ENCODE measurements around the gene RALGPS2. TPM values are rescaled to one million over a fixed set of nuclear protein-coding genes. Genes with fewer than 3 reads are reported as not detected.

Gene RALGPS2
- total RNA-seq, 2 donors from 2014 or later: 2.8 to 3.4 TPM

- no peak for DNase-seq (ENCODE audit: low spot score in 2 of 2)
- no peak for ATAC-seq
- peaks cover 0 to 16% of the 10 kb centered on the region in 2 donors for H3K36me3 Mint-ChIP-seq
- no peaks in the 10 kb centered on the region for H3K9me3 Mint-ChIP-seq
- no peak overlapping the region for H3K27ac Mint-ChIP-seq
Measured at GRCh38 chr1:178916448-178917174, 191.6 kb downstream of the RALGPS2 start.

GRCh38 chr1:178918308-178918707 lies 193.3 kb downstream of the RALGPS2 start:
- no peaks in the 10 kb centered on the region for H3K9me3 Mint-ChIP-seq
- H3K36me3 Mint-ChIP-seq: peaks cover 0 to 18% of the 10 kb centered on the region in 2 donors
- H3K27ac Mint-ChIP-seq: no peak overlapping the region
- DNase-seq (ENCODE audit: low spot score in 2 of 2): no peak
- ATAC-seq: no peak

- no peak for DNase-seq (ENCODE audit: low spot score in 2 of 2)
- Mint-ChIP-seq H3K27ac (no peak overlapping the region), H3K9me3 (no peaks in the 10 kb centered on the region), H3K36me3 (peaks cover 0 to 21% of the 10 kb centered on the region in 2 donors)
- no peak for ATAC-seq
Measured at GRCh38 chr1:178918955-178919354, 193.9 kb downstream of the RALGPS2 start.

GRCh38 chr1:178919581-178919980 lies 194.5 kb downstream of the RALGPS2 start:
- Mint-ChIP-seq H3K9me3 (peaks cover 0 to 5% of the 10 kb centered on the region in 2 donors), H3K27ac (no peak overlapping the region), H3K36me3 (peaks cover 5 to 18% of the 10 kb centered on the region in 2 donors)
- DNase-seq (ENCODE audit: low spot score in 2 of 2) (no peak), ATAC-seq (no peak)

GRCh38 chr1:178921499-178921898 lies 196.5 kb downstream of the RALGPS2 start:
- no peak for DNase-seq (ENCODE audit: low spot score in 2 of 2)
- Mint-ChIP-seq H3K9me3 (peaks cover 0 to 5% of the 10 kb centered on the region in 2 donors), H3K36me3 (peaks cover 5 to 11% of the 10 kb centered on the region in 2 donors), H3K27ac (no peak overlapping the region)
- ATAC-seq: no peak

- no peak for ATAC-seq
- Mint-ChIP-seq H3K9me3 (peaks cover 0 to 5% of the 10 kb centered on the region in 2 donors), H3K36me3 (peaks cover 5 to 6% of the 10 kb centered on the region in 2 donors)
Measured at GRCh38 chr1:178923512-178923911, 198.5 kb downstream of the RALGPS2 start.

GRCh38 chr1:178926046-178926445 lies 201.0 kb downstream of the RALGPS2 start:
- Mint-ChIP-seq H3K36me3 (peaks cover 5 to 6% of the 10 kb centered on the region in 2 donors), H3K9me3 (peaks cover 0 to 5% of the 10 kb centered on the region in 2 donors), H3K27ac (no peak overlapping the region)
- ATAC-seq (no peak), DNase-seq (ENCODE audit: low spot score in 2 of 2) (no peak)

More at GRCh38 chr1:178923512-178923911, 198.5 kb downstream of the RALGPS2 start:
- no peak overlapping the region for H3K27ac Mint-ChIP-seq
- no peak for DNase-seq (ENCODE audit: low spot score in 2 of 2)

GRCh38 chr1:178927003-178927402 lies 202.0 kb downstream of the RALGPS2 start:
- H3K27ac Mint-ChIP-seq: no peak overlapping the region
- H3K36me3 Mint-ChIP-seq: peaks cover 5 to 6% of the 10 kb centered on the region in 2 donors
- no peak for ATAC-seq
- DNase-seq (ENCODE audit: low spot score in 2 of 2): no peak
- peaks cover 0 to 5% of the 10 kb centered on the region in 2 donors for H3K9me3 Mint-ChIP-seq

- ATAC-seq (no peak), DNase-seq (ENCODE audit: low spot score in 2 of 2) (no peak)
- Mint-ChIP-seq H3K9me3 (peaks cover 0 to 5% of the 10 kb centered on the region in 2 donors), H3K36me3 (peaks cover 5 to 6% of the 10 kb centered on the region in 2 donors), H3K27ac (no peak overlapping the region)
Measured at GRCh38 chr1:178928041-178928440, 203.0 kb downstream of the RALGPS2 start.

- no peak for ATAC-seq
- no peak overlapping the region for H3K27ac Mint-ChIP-seq
- no peak for DNase-seq (ENCODE audit: low spot score in 2 of 2)
- peaks cover 0 to 5% of the 10 kb centered on the region in 2 donors for H3K9me3 Mint-ChIP-seq
- H3K36me3 Mint-ChIP-seq: peaks cover 0 to 5% of the 10 kb centered on the region in 2 donors
Measured at GRCh38 chr1:178928976-178929375, 203.9 kb downstream of the RALGPS2 start.

- ATAC-seq (no peak), DNase-seq (ENCODE audit: low spot score in 2 of 2) (no peak)
- no peaks in the 10 kb centered on the region for H3K36me3 Mint-ChIP-seq
- H3K27ac Mint-ChIP-seq: no peak overlapping the region
- no peaks in the 10 kb centered on the region for H3K9me3 Mint-ChIP-seq
Measured at GRCh38 chr1:178931858-178932551, 207.0 kb downstream of the RALGPS2 start.

GRCh38 chr1:178932552-178932906 lies 207.5 kb downstream of the RALGPS2 start:
- Mint-ChIP-seq H3K27ac (no peak overlapping the region), H3K36me3 (no peaks in the 10 kb centered on the region), H3K9me3 (no peaks in the 10 kb centered on the region)
- no peak for DNase-seq (ENCODE audit: low spot score in 2 of 2)
- ATAC-seq: no peak

- H3K27ac Mint-ChIP-seq: peak overlapping the region in 1 of 2 donors; percentile 6
- DNase-seq (ENCODE audit: low spot score in 2 of 2) (no peak), ATAC-seq (no peak)
- H3K9me3 Mint-ChIP-seq: no peaks in the 10 kb centered on the region
- no peaks in the 10 kb centered on the region for H3K36me3 Mint-ChIP-seq
Measured at GRCh38 chr1:178933105-178933561, 208.1 kb downstream of the RALGPS2 start.

- no peak for DNase-seq (ENCODE audit: low spot score in 2 of 2)
- H3K9me3 Mint-ChIP-seq: no peaks in the 10 kb centered on the region
Measured at GRCh38 chr1:178933709-178934490, 208.9 kb downstream of the RALGPS2 start.

GRCh38 chr1:178934546-178934945 lies 209.5 kb downstream of the RALGPS2 start:
- no peak overlapping the region for H3K27ac Mint-ChIP-seq
- no peak for ATAC-seq
- no peak for DNase-seq (ENCODE audit: low spot score in 2 of 2)

More at GRCh38 chr1:178933709-178934490, 208.9 kb downstream of the RALGPS2 start:
- ATAC-seq: no peak
- H3K27ac Mint-ChIP-seq: no peak overlapping the region
- no peaks in the 10 kb centered on the region for H3K36me3 Mint-ChIP-seq

GRCh38 chr1:178935610-178936009 lies 210.6 kb downstream of the RALGPS2 start:
- Mint-ChIP-seq H3K27ac (no peak overlapping the region), H3K9me3 (no peaks in the 10 kb centered on the region), H3K36me3 (no peaks in the 10 kb centered on the region)
- ATAC-seq: no peak
- no peak for DNase-seq (ENCODE audit: low spot score in 2 of 2)

More at GRCh38 chr1:178934546-178934945, 209.5 kb downstream of the RALGPS2 start:
- H3K36me3 Mint-ChIP-seq: no peaks in the 10 kb centered on the region
- H3K9me3 Mint-ChIP-seq: no peaks in the 10 kb centered on the region

- no peak for ATAC-seq
- no peak overlapping the region for H3K27ac Mint-ChIP-seq
Measured at GRCh38 chr1:178937695-178938094, 212.7 kb downstream of the RALGPS2 start.

More at GRCh38 chr1:178937695-178938094, 212.7 kb downstream of the RALGPS2 start:
- DNase-seq (ENCODE audit: low spot score in 2 of 2): no peak
- Mint-ChIP-seq H3K36me3 (no peaks in the 10 kb centered on the region), H3K9me3 (no peaks in the 10 kb centered on the region)
